SK-N-MC (cell line): ENCODE data around the gene RNF223.

Source experiments
- EZH2 ChIP-seq: fragments of 200-600 bp; sonication (generic); IDR thresholded peaks from one replicate; pipeline ENCODE4 v1.6.1; 2017; ENCODE audit warnings: antibody characterized with exemption
- FOXP2 ChIP-seq: optimal IDR thresholded peaks from 2 replicates; pipeline ENCODE3; 2011; ENCODE audit warnings: mild to moderate bottlenecking, moderate library complexity; ENCODE audit not compliant: insufficient read depth; ENCODE audit errors: extremely low read length, control extremely low read depth
- POLR2AphosphoS5 ChIP-seq: IDR thresholded peaks from 2 replicates; pipeline ENCODE4 v1.6.1; 2012; ENCODE audit warnings: mild to moderate bottlenecking, low read depth, low read length, borderline replicate concordance

DNA sequence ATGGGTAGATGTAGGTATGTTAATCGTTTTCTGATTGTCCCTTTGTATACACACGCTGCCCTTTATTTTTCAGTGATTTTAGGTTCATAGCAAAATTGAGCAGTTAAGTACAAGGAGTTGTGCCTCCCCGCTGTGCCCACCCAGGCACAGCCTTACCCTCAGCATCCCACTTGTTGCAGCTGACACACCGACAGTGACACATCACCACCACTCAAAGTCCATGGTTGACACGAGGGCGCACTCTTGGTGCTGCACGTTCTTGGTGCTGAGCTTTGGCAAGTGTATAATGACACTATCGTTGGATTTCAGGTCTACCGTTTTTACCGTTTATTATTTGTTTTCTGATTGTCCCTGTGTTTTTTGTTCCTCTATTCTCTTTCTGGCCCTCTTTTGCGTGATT, 26.2 kb upstream of the RNF223 start:
- no peak for TF ChIP-seq POLR2AphosphoS5
- no peak for TF ChIP-seq EZH2
- TF ChIP-seq FOXP2, result no peak
